ENCODE measurements around the gene RAB25. TPM values are rescaled to one million over a fixed set of nuclear protein-coding genes. Genes with fewer than 3 reads are reported as not detected.
A peak's percentile ranks its signal among the peaks of the same experiment; 100 is the strongest.

The RAB25 gene
- total and polyA plus RNA-seq, 2 of the 13 experiments (the other 11 are each of a cell fraction or from before 2014, with no cell fraction given): 0.20 to 0.22 TPM

DNA sequence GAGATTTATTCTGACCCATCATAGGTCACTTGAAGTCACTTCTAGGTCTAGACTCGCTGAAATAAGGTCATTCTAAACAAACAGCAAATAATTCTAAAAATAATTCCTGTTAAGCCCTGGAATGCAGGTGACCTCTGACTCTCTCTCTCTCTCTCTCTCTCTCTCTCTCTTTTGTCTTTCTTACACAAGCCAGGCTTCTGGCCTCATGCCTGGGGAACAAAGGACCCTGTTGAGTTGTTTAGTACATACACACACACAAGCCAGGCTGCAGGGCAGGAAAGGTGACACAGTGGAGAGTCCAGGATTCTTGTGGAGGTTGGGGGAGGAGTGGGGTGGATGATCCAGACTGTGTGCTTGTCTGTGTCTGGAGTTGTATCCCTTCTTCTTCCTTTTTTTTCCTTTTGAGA lies 25.3 kb downstream of the RAB25 start (continued):
- TF ChIP-seq, protein P1, sequence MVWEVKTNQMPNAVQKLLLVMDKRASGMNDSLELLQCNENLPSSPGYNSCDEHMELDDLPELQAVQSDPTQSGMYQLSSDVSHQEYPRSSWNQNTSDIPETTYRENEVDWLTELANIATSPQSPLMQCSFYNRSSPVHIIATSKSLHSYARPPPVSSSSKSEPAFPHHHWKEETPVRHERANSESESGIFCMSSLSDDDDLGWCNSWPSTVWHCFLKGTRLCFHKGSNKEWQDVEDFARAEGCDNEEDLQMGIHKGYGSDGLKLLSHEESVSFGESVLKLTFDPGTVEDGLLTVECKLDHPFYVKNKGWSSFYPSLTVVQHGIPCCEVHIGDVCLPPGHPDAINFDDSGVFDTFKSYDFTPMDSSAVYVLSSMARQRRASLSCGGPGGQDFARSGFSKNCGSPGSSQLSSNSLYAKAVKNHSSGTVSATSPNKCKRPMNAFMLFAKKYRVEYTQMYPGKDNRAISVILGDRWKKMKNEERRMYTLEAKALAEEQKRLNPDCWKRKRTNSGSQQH (CRISPR knock-in tag; IDR thresholded peaks at IDR 0.05; ENCODE audit: low read depth): peak; percentile 93; the same call in 1 of the 2 replicates
- TF ChIP-seq RBFOX2 (IDR thresholded peaks at IDR 0.05; ENCODE audit: low read depth, low read length) (no peak), RBM22 (optimal IDR thresholded peaks at IDR 0.05; ENCODE audit: low read length) (peak; percentile 33), ZNF20 (CRISPR knock-in tag; IDR thresholded peaks at IDR 0.05) (no peak), ZC3H4 (CRISPR knock-in tag; IDR thresholded peaks at IDR 0.05; ENCODE audit: borderline replicate concordance) (no peak), DZIP1 (CRISPR knock-in tag; IDR thresholded peaks at IDR 0.05) (no peak), ZNF512B (CRISPR knock-in tag; IDR thresholded peaks at IDR 0.05; ENCODE audit: borderline replicate concordance) (0 out of 2 replicates have a peak, but pooled peaks have one; percentile 27), ZSCAN31 (CRISPR knock-in tag; IDR thresholded peaks at IDR 0.05; ENCODE audit: low read depth) (no peak; the same call in none of the 2 replicates), CBX1 (IDR thresholded peaks at IDR 0.05; ENCODE audit: low read depth) (no peak), FOXA1 (IDR thresholded peaks at IDR 0.05) (0 out of 2 replicates have a peak, but pooled peaks have one; percentile 43), FOXA1 (CRISPR knock-in tag; IDR thresholded peaks at IDR 0.05) (peak; percentile 82), ZFP36L1 (CRISPR knock-in tag; IDR thresholded peaks at IDR 0.05) (peak; percentile 75; the same call in 1 of the 2 replicates)
- TF ChIP-seq, protein P2, sequence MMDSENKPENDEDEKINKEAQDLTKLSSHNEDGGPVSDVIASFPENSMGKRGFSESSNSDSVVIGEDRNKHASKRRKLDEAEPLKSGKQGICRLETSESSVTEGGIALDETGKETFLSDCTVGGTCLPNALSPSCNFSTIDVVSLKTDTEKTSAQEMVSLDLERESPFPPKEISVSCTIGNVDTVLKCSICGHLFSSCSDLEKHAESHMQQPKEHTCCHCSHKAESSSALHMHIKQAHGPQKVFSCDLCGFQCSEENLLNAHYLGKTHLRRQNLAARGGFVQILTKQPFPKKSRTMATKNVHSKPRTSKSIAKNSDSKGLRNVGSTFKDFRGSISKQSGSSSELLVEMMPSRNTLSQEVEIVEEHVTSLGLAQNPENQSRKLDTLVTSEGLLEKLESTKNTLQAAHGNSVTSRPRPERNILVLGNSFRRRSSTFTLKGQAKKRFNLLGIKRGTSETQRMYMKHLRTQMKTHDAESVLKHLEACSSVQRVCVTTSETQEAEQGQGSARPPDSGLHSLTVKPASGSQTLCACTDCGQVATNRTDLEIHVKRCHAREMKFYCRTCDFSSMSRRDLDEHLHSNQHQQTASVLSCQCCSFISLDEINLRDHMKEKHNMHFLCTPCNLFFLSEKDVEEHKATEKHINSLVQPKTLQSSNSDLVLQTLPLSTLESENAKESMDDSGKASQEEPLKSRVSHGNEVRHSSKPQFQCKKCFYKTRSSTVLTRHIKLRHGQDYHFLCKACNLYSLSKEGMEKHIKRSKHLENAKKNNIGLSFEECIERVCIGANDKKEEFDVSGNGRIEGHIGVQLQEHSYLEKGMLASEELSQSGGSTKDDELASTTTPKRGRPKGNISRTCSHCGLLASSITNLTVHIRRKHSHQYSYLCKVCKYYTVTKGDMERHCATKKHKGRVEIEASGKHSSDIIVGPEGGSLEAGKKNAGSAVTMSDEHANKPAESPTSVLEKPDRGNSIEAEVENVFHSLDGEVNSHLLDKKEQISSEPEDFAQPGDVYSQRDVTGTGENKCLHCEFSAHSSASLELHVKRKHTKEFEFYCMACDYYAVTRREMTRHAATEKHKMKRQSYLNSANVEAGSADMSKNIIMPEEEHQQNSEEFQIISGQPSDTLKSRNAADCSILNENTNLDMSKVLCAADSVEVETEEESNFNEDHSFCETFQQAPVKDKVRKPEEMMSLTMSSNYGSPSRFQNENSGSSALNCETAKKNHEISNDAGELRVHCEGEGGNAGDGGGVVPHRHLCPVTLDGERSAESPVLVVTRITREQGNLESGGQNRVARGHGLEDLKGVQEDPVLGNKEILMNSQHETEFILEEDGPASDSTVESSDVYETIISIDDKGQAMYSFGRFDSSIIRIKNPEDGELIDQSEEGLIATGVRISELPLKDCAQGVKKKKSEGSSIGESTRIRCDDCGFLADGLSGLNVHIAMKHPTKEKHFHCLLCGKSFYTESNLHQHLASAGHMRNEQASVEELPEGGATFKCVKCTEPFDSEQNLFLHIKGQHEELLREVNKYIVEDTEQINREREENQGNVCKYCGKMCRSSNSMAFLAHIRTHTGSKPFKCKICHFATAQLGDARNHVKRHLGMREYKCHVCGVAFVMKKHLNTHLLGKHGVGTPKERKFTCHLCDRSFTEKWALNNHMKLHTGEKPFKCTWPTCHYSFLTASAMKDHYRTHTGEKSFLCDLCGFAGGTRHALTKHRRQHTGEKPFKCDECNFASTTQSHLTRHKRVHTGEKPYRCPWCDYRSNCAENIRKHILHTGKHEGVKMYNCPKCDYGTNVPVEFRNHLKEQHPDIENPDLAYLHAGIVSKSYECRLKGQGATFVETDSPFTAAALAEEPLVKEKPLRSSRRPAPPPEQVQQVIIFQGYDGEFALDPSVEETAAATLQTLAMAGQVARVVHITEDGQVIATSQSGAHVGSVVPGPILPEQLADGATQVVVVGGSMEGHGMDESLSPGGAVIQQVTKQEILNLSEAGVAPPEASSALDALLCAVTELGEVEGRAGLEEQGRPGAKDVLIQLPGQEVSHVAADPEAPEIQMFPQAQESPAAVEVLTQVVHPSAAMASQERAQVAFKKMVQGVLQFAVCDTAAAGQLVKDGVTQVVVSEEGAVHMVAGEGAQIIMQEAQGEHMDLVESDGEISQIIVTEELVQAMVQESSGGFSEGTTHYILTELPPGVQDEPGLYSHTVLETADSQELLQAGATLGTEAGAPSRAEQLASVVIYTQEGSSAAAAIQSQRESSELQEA (CRISPR knock-in tag; IDR thresholded peaks at IDR 0.05; ENCODE audit: not compliant biosample characterization): no peak
